Progenitor cell of endocrine pancreas (in vitro differentiated cells): ENCODE data around the gene NDUFA1. TPM values are rescaled to one million over a fixed set of nuclear protein-coding genes. Genes with fewer than 3 reads are reported as not detected.

Source experiments
- DNase-seq: peaks from one replicate; pipeline ENCODE4 v3.0.0; 2021; ENCODE audit warnings: low spot score; ENCODE audit not compliant: unreplicated experiment
- H3K27ac Mint-ChIP-seq: 2 replicates; pipeline ENCODE4 v1.8.0; 2021; ENCODE audit warnings: mild to moderate bottlenecking, moderate library complexity, mixed read lengths
- H3K27me3 Mint-ChIP-seq: 2 replicates; pipeline ENCODE4 v1.8.0; 2021; ENCODE audit warnings: mixed read lengths
- H3K36me3 Mint-ChIP-seq: 2 replicates; pipeline ENCODE4 v1.8.0; 2022; ENCODE audit warnings: mixed read lengths; ENCODE audit not compliant: insufficient read depth
- H3K4me1 Mint-ChIP-seq: 2 replicates; pipeline ENCODE4 v1.8.0; 2021; ENCODE audit warnings: low read depth, mixed read lengths
- H3K4me3 Mint-ChIP-seq: 2 replicates; pipeline ENCODE4 v1.8.0; 2021; ENCODE audit warnings: low read depth, mild to moderate bottlenecking, moderate library complexity, mixed read lengths
- H3K9me3 Mint-ChIP-seq: 2 replicates; pipeline ENCODE4 v1.8.0; 2021; ENCODE audit warnings: low read depth, mixed read lengths
- CTCF ChIP-seq: fragments of 200-600 bp; sonication (generic); IDR thresholded peaks from one replicate; pipeline ENCODE4 v1.5.0; 2021; ENCODE audit warnings: antibody characterized with exemption, mild to moderate bottlenecking; ENCODE audit not compliant: unreplicated experiment
- total RNA-seq: library from RNA; stranded (reverse); gene quantifications from 2 replicates; pipeline ENCODE4 v1.2.1, GENCODE V29; 2021

The NDUFA1 gene
- total RNA-seq, 1 donor from 2014 or later = 61.8 TPM

GRCh38 chrX:119895843-119896326 is 24.3 kb downstream of the NDUFA1 start, which contains the start of gene AKAP14:
AKAP14 (plus strand) TSS chrX:119895893; CDS start chrX:119903224, 7,331 bp downstream.
- H3K4me1 Mint-ChIP-seq = peaks cover 3% of the 10 kb centered on the region
- H3K36me3 Mint-ChIP-seq = no peaks in the 10 kb centered on the region
- DNase-seq = no peak
- no peaks in the 10 kb centered on the region for H3K27me3 Mint-ChIP-seq
- H3K27ac Mint-ChIP-seq = no peak within 1 kb of the TSS
- peaks cover 5% of the 10 kb centered on the region for H3K9me3 Mint-ChIP-seq
- TF ChIP-seq CTCF = no peak
- H3K4me3 Mint-ChIP-seq = no peak within 1 kb of the TSS

- no peak overlapping the region for H3K27ac Mint-ChIP-seq
- peaks cover 2% of the 10 kb centered on the region for H3K4me1 Mint-ChIP-seq
- TF ChIP-seq CTCF = no peak
- H3K27me3 Mint-ChIP-seq = no peaks in the 10 kb centered on the region
- no peak overlapping the region for H3K4me3 Mint-ChIP-seq
- H3K36me3 Mint-ChIP-seq = no peaks in the 10 kb centered on the region
- H3K9me3 Mint-ChIP-seq = peaks cover 9% of the 10 kb centered on the region
- no peak for DNase-seq
Observed at GRCh38 chrX:119899125-119899524, 27.5 kb downstream of the NDUFA1 start.

- Mint-ChIP-seq H3K36me3 (no peaks in the 10 kb centered on the region), H3K9me3 (peaks cover 13% of the 10 kb centered on the region), H3K27ac (no peak overlapping the region), H3K27me3 (no peaks in the 10 kb centered on the region), H3K4me1 (no peaks in the 10 kb centered on the region), H3K4me3 (no peak overlapping the region)
- TF ChIP-seq CTCF = no peak
- no peak for DNase-seq
Observed at GRCh38 chrX:119900976-119901375, 29.3 kb downstream of the NDUFA1 start.

GRCh38 chrX:119916310-119916709 is 44.7 kb downstream of the NDUFA1 start:
- DNase-seq = no peak
- Mint-ChIP-seq H3K9me3 (peaks cover 23% of the 10 kb centered on the region), H3K4me3 (no peak overlapping the region), H3K27ac (no peak overlapping the region), H3K4me1 (no peaks in the 10 kb centered on the region), H3K36me3 (peaks cover 4% of the 10 kb centered on the region), H3K27me3 (no peaks in the 10 kb centered on the region)
- no peak for TF ChIP-seq CTCF

GRCh38 chrX:119917877-119918276 is 46.2 kb downstream of the NDUFA1 start:
- Mint-ChIP-seq H3K4me3 (no peak overlapping the region), H3K36me3 (peaks cover 4% of the 10 kb centered on the region), H3K4me1 (no peaks in the 10 kb centered on the region), H3K27ac (no peak overlapping the region), H3K27me3 (no peaks in the 10 kb centered on the region), H3K9me3 (peaks cover 16% of the 10 kb centered on the region)
- no peak for TF ChIP-seq CTCF
- DNase-seq = no peak
